H1 (cell line): Measurements from ENCODE around the gene DYNLT2B. TPM values are rescaled to one million over a fixed set of nuclear protein-coding genes. Genes with fewer than 3 reads are reported as not detected.

Source experiments
- CTCF ChIA-PET: fragments of 300-600 bp; sonication (Branson Sonifier 250); formaldehyde crosslinking; loops from one replicate; lab custom pipeline; 2021; ENCODE audit not compliant: partially characterized antibody; lab: Charles Lee
- POLR2A ChIA-PET: fragments of 300-600 bp; sonication (Branson Sonifier 250); formaldehyde crosslinking; loops from one replicate; lab custom pipeline; 2021; ENCODE audit warnings: inconsistent platforms; ENCODE audit not compliant: partially characterized antibody; lab: Charles Lee
- DNase-seq, 2 experiments: peaks; one replicate each; pipeline versions ENCODE4 v3.0.0 to v3.0.0-alpha.2; 2010 to 2022; ENCODE audit warnings: low spot score in 2 of 2, low read depth in 1 of 2, mixed read lengths in 1 of 2
- FAIRE-seq: peaks from 2 replicates; lab custom pipeline; 2011; peaks lifted over from hg19 to GRCh38; lab: Jason Lieb, UNC
- H2AFZ ChIP-seq: 2 replicates; pipeline ENCODE4 v1.8.1; 2012; ENCODE audit warnings: low read length, inconsistent platforms
- H2AK5ac ChIP-seq: 2 replicates; pipeline ENCODE4 v1.6.1; 2013; ENCODE audit warnings: low read depth, low read length
- H2BK120ac ChIP-seq: replicated peaks from 2 replicates; pipeline ENCODE3; 2013; ENCODE audit warnings: low read depth, low read length, inconsistent platforms
- H2BK12ac ChIP-seq: 2 replicates; pipeline ENCODE4 v1.6.1; 2013; ENCODE audit warnings: low read depth, low read length
- H2BK15ac ChIP-seq: 2 replicates; pipeline ENCODE4 v1.6.1; 2013; ENCODE audit warnings: low read length
- H2BK20ac ChIP-seq: 2 replicates; pipeline ENCODE4 v1.6.1; 2013; ENCODE audit warnings: low read length
- H2BK5ac ChIP-seq: 2 replicates; pipeline ENCODE4 v1.6.1; 2013; ENCODE audit warnings: low read depth, low read length
- H3K14ac ChIP-seq: 2 replicates; pipeline ENCODE4 v1.6.1; 2013; ENCODE audit warnings: inconsistent platforms; ENCODE audit not compliant: insufficient read length
- H3K18ac ChIP-seq: 2 replicates; pipeline ENCODE4 v1.6.1; 2013; ENCODE audit warnings: low read length; ENCODE audit errors: extremely low read depth
- H3K23ac ChIP-seq: 2 replicates; pipeline ENCODE4 v1.6.1; 2013; ENCODE audit warnings: inconsistent platforms; ENCODE audit not compliant: insufficient read length
- H3K23me2 ChIP-seq: 2 replicates; pipeline ENCODE4 v1.6.1; 2013; ENCODE audit warnings: low read depth, low read length
- H3K27ac ChIP-seq: 2 replicates; pipeline ENCODE4 v1.6.1; 2011; ENCODE audit warnings: low read depth, low read length, inconsistent platforms
- H3K27me3 ChIP-seq, 4 experiments: replicated peaks in 1 of 4; 1 replicate in 1 of 4; 2 replicates in 3 of 4; pipeline versions ENCODE4 v1.6.1 to v1.8.1; 2011 to 2013; ENCODE audit warnings: low read length in 3 of 4, mild to moderate bottlenecking in 3 of 4, inconsistent platforms in 2 of 4, mixed read lengths in 2 of 4, moderate library complexity in 1 of 4; ENCODE audit not compliant: control insufficient read depth in 3 of 4, insufficient read depth in 3 of 4; ENCODE audit errors: extremely low read depth in 1 of 4
- H3K36me3 ChIP-seq, 4 experiments: 2 replicates each; pipeline versions ENCODE4 v1.6.1 to v1.8.1; 2011 to 2013; ENCODE audit warnings: mild to moderate bottlenecking in 4 of 4, low read length in 3 of 4, moderate library complexity in 2 of 4, control low read depth in 1 of 4, inconsistent platforms in 1 of 4; ENCODE audit not compliant: insufficient read depth in 4 of 4, control insufficient read depth in 2 of 4
- H3K4ac ChIP-seq: replicated peaks from 2 replicates; pipeline ENCODE3; 2013; ENCODE audit warnings: low read length, low read depth, mixed read lengths, inconsistent platforms; ENCODE audit not compliant: insufficient read length
- H3K4me1 ChIP-seq, 4 experiments: replicated peaks in 1 of 4; 1 replicate in 1 of 4; 2 replicates in 3 of 4; pipeline versions ENCODE4 v1.6.1 to v1.8.1; 2011 to 2013; ENCODE audit warnings: low read length in 3 of 4, inconsistent platforms in 2 of 4, mixed read lengths in 1 of 4; ENCODE audit not compliant: insufficient read depth in 4 of 4, control insufficient read depth in 3 of 4
- H3K4me2 ChIP-seq, 2 experiments: 2 replicates each; pipeline versions ENCODE4 v1.6.1 to v1.8.1; 2011 to 2013; ENCODE audit warnings: low read depth in 2 of 2, low read length in 2 of 2, control low read depth in 1 of 2, inconsistent platforms in 1 of 2, mild to moderate bottlenecking in 1 of 2; ENCODE audit not compliant: insufficient read depth in 1 of 2
- H3K4me3 ChIP-seq, 4 experiments: fragments of 200-600, 300-600 bp in 1 of 4; sonication (generic), shearing (Covaris generic), sonication (Bioruptor Twin) in 1 of 4; 2 replicates each; pipeline versions ENCODE4 v1.5.1 to v1.8.1; 2011 to 2016; ENCODE audit warnings: low read length in 4 of 4, low read depth in 3 of 4, control low read depth in 2 of 4, inconsistent platforms in 2 of 4, mild to moderate bottlenecking in 2 of 4, mixed read lengths in 1 of 4, moderate library complexity in 1 of 4; ENCODE audit not compliant: insufficient read depth in 2 of 4; ENCODE audit errors: extremely low read depth in 1 of 4
- H3K56ac ChIP-seq: replicated peaks from 2 replicates; pipeline ENCODE3; 2013; ENCODE audit warnings: low read depth, mild to moderate bottlenecking, mixed read lengths, low read length, inconsistent platforms; ENCODE audit not compliant: insufficient read length
- H3K79me1 ChIP-seq: 2 replicates; pipeline ENCODE4 v1.6.1; 2013; ENCODE audit warnings: low read depth, low read length, control low read depth
- H3K79me2 ChIP-seq, 2 experiments: 2 replicates each; pipeline versions ENCODE4 v1.6.1 to v1.8.1; 2012 to 2013; ENCODE audit warnings: low read length in 2 of 2, mild to moderate bottlenecking in 2 of 2, inconsistent platforms in 1 of 2; ENCODE audit not compliant: insufficient read depth in 2 of 2, control insufficient read depth in 1 of 2
- H3K9ac ChIP-seq, 4 experiments: replicated peaks in 1 of 4; 1 replicate in 1 of 4; 2 replicates in 3 of 4; pipeline versions ENCODE4 v1.6.1 to v1.8.1; 2011 to 2013; ENCODE audit warnings: low read depth in 3 of 4, low read length in 3 of 4, control low read depth in 2 of 4, mild to moderate bottlenecking in 2 of 4, moderate library complexity in 2 of 4, inconsistent platforms in 1 of 4; ENCODE audit errors: extremely low read depth in 1 of 4
- H3K9me3 ChIP-seq, 2 experiments: 2 replicates each; pipeline versions ENCODE4 v1.6.1 to v1.8.1; 2012 to 2013; ENCODE audit warnings: mild to moderate bottlenecking in 2 of 2, moderate library complexity in 2 of 2, control low read depth in 1 of 2, inconsistent platforms in 1 of 2, low read depth in 1 of 2, low read length in 1 of 2, mixed read lengths in 1 of 2; ENCODE audit not compliant: insufficient read depth in 2 of 2
- H4K20me1 ChIP-seq, 2 experiments: replicated peaks in 1 of 2; 2 replicates each; pipeline versions ENCODE3 to v1.8.1; 2011 to 2013; ENCODE audit warnings: inconsistent platforms in 2 of 2, low read length in 2 of 2, mild to moderate bottlenecking in 1 of 2; ENCODE audit not compliant: insufficient read depth in 2 of 2, control insufficient read depth in 1 of 2
- H4K5ac ChIP-seq: 2 replicates; pipeline ENCODE4 v1.6.1; 2013; ENCODE audit warnings: low read length, low read depth, mixed read lengths, inconsistent platforms; ENCODE audit not compliant: insufficient read length
- H4K8ac ChIP-seq: 2 replicates; pipeline ENCODE4 v1.8.0; 2013; ENCODE audit warnings: mild to moderate bottlenecking, moderate library complexity, low read length, inconsistent platforms; ENCODE audit not compliant: insufficient read depth; ENCODE audit errors: extremely low read depth
- H4K91ac ChIP-seq: replicated peaks from 2 replicates; pipeline ENCODE3; 2013; ENCODE audit warnings: low read length, mixed read lengths, inconsistent platforms; ENCODE audit not compliant: insufficient read length
- CHD1 ChIP-seq: IDR thresholded peaks from 2 replicates; pipeline ENCODE4 v1.6.1; 2012; ENCODE audit warnings: low read depth, low read length, improper control_type of control experiment
- EGR1 ChIP-seq: IDR thresholded peaks from 2 replicates; pipeline ENCODE4 v1.6.1; 2011; ENCODE audit warnings: low read depth, low read length, borderline replicate concordance
- EP300 ChIP-seq, 2 experiments: IDR thresholded peaks; 1 replicate in 1 of 2; 2 replicates in 1 of 2; pipeline ENCODE4 v1.6.1; 2011 to 2012; ENCODE audit warnings: low read depth in 2 of 2, low read length in 2 of 2, mild to moderate bottlenecking in 2 of 2, borderline replicate concordance in 1 of 2, inconsistent platforms in 1 of 2, moderate library complexity in 1 of 2
- GTF2F1 ChIP-seq: IDR thresholded peaks from 2 replicates; pipeline ENCODE4 v1.6.1; 2012; ENCODE audit warnings: low read depth, low read length, improper control_type of control experiment, borderline replicate concordance
- HDAC2 ChIP-seq, 2 experiments: fragments of 300-600 bp in 1 of 2; sonication (generic) in 1 of 2; IDR thresholded peaks; 2 replicates each; pipeline ENCODE4 v1.6.1; 2011 to 2012; ENCODE audit warnings: low read depth in 2 of 2, low read length in 2 of 2, mild to moderate bottlenecking in 2 of 2, moderate library complexity in 2 of 2, borderline replicate concordance in 1 of 2, inconsistent platforms in 1 of 2
- HDAC6 ChIP-seq: IDR thresholded peaks from one replicate; pipeline ENCODE4 v1.7.1; 2012; ENCODE audit warnings: low read depth, mild to moderate bottlenecking, inconsistent platforms, low read length, moderate library complexity
- KDM1A ChIP-seq: fragments of 200-600, 300-600 bp; sonication (generic); IDR thresholded peaks from 2 replicates; pipeline ENCODE4 v1.7.1; 2016; ENCODE audit warnings: mild to moderate bottlenecking, low read length, borderline replicate concordance
- POU5F1 ChIP-seq: IDR thresholded peaks from 2 replicates; pipeline ENCODE4 v1.6.1; 2011; ENCODE audit warnings: low read depth, mild to moderate bottlenecking, low read length, moderate library complexity
- RBBP5 ChIP-seq: IDR thresholded peaks from 2 replicates; pipeline ENCODE4 v1.7.1; 2012; ENCODE audit warnings: low read depth, mild to moderate bottlenecking, inconsistent platforms, low read length, moderate library complexity, borderline replicate concordance
- SAP30 ChIP-seq: fragments of 300-600 bp; sonication (generic); IDR thresholded peaks from 2 replicates; pipeline ENCODE4 v1.7.1; 2012; ENCODE audit warnings: low read length, moderate library complexity, mild to moderate bottlenecking, inconsistent platforms; ENCODE audit not compliant: insufficient read depth, insufficient replicate concordance
- TBP ChIP-seq: IDR thresholded peaks from 2 replicates; pipeline ENCODE4 v1.6.1; 2011; ENCODE audit warnings: low read depth, low read length, improper control_type of control experiment
- TCF12 ChIP-seq: IDR thresholded peaks from 2 replicates; pipeline ENCODE4 v1.6.1; 2011; ENCODE audit warnings: low read depth, mild to moderate bottlenecking, low read length
- WGBS, 2 experiments: shearing (Covaris generic) in 1 of 2; methylation state at CpG; one replicate each; pipeline versions ENCODE4 v1.1.6 to v1.1.7; 2013 to 2015; ENCODE audit warnings: low lambda C conversion rate in 2 of 2, mixed read lengths in 2 of 2, inconsistent platforms in 1 of 2, low coverage in 1 of 2, missing lambda C conversion rate in 1 of 2; ENCODE audit not compliant: insufficient replicate concordance in 2 of 2, insufficient coverage in 1 of 2, insufficient read length in 1 of 2; ENCODE audit errors: extremely low coverage in 1 of 2, missing lambda C conversion rate in 1 of 2; 5-methylcytosine and 5-hydroxymethylcytosine counted together
- polyA plus RNA-seq, 7 experiments: library from polyadenylated mRNA; depleted of rRNA in 3 of 7; stranded (reverse) in 5 of 7; unstranded in 2 of 7; fragments of >200 nt in 5 of 7; fragments of 200-250 nt in 2 of 7; gene quantifications; 1 replicate in 5 of 7; 2 replicates in 1 of 7; 4 replicates in 1 of 7; pipeline versions ENCODE4 v1.2.1 to v1.2.3, GENCODE V29; 2011 to 2013; ENCODE audit warnings: missing spikeins in 2 of 7, mixed read lengths in 2 of 7
- total RNA-seq: library from RNA; stranded (reverse); fragmentation: NEBNext Ultra II Directional; extraction: Animal tissue kit (Norgen Biotek cat#: 25700); gene quantifications from 2 replicates; pipeline ENCODE4 v1.2.1, GENCODE V29; 2021

The DYNLT2B gene
- total and polyA plus RNA-seq, 2 of the 8 experiments (the other 6 are each of a cell fraction or from before 2014, with no cell fraction given): 10.9 to 22.2 TPM

DNA sequence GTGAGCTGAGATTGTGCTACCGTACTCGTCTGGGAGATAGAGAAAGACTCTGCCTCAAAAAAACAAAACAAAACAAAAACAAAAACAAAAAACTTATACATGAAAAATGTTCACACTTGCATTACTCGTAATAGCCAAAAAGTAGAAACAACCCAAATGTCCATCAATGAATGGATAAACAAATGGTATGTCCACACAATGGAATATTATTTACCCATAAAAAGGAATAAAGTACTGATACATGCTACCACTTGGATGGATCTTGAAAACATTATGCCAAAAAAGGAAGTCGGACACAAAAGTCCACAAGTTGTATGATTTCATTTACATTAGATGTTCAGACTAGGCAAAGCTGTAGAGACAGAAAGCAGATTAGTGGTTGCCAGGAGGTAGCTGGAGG, 57.3 kb downstream of the DYNLT2B start:
- Histone ChIP-seq H3K9me3 (no peaks in the 10 kb centered on the region), H4K91ac (no peak overlapping the region), H3K27ac (no peak overlapping the region), H2AFZ (no peak overlapping the region), H4K8ac (no peak overlapping the region), H3K9ac (no peak overlapping the region), H3K18ac (no peak overlapping the region), H4K20me1 (peaks cover 0 to 1% of the 10 kb centered on the region in 2 experiments), H4K5ac (no peak overlapping the region), H3K36me3 (peaks cover 0 to 6% (median 0%) of the 10 kb centered on the region in 4 experiments; a peak in 2 of 8 replicates), H3K23ac (no peak overlapping the region), H2AK5ac (no peak overlapping the region), H3K23me2 (no peaks in the 10 kb centered on the region), H3K4me3 (no peak overlapping the region), H2BK15ac (no peak overlapping the region), H2BK12ac (no peak overlapping the region), H3K14ac (no peak overlapping the region), H3K79me1 (no peaks in the 10 kb centered on the region), H3K79me2 (no peaks in the 10 kb centered on the region), H2BK120ac (no peak overlapping the region), H3K4me1 (peaks cover 0 to 6% (median 1%) of the 10 kb centered on the region in 4 experiments; a peak in 2 of 7 replicates), H3K56ac (no peak overlapping the region), H3K4me2 (no peak overlapping the region), H3K27me3 (no peaks in the 10 kb centered on the region), H3K4ac (no peak overlapping the region), H2BK20ac (no peak overlapping the region), H2BK5ac (no peak overlapping the region)
- ChIA-PET POLR2A (no interaction called here), CTCF (interaction anchor here (1.6 kb wide), 1 partner anchor 102 kb away, joined by 6 read pairs; no protein-coding TSS in a partner anchor)
- FAIRE-seq (no peak), DNase-seq (no peak)
- WGBS, 2 experiments: 94% methylated on average over 4 of the region's 4 CpGs; no CpG with 5 or more reads in 1 of the 2 experiments
- TF ChIP-seq HDAC6: no peak
- TF ChIP-seq POU5F1: no peak
- no peak for TF ChIP-seq GTF2F1
- no peak for TF ChIP-seq SAP30
- no peak for TF ChIP-seq TCF12
- no peak for TF ChIP-seq HDAC2 (IDR thresholded peaks at IDR 0.05; ENCODE audit: borderline replicate concordance in 1 of 2, low read depth in 2 of 2, low read length in 2 of 2)
- no peak for TF ChIP-seq TBP
- no peak for TF ChIP-seq EP300 (IDR thresholded peaks at IDR 0.05; ENCODE audit: borderline replicate concordance in 1 of 2, low read depth in 2 of 2, low read length in 2 of 2)
- no peak for TF ChIP-seq EGR1
- TF ChIP-seq KDM1A: no peak
- TF ChIP-seq CHD1: no peak
- no peak for TF ChIP-seq RBBP5
